Peyer's patch (tissue), 4 donors: ENCODE data around the gene PSD2.

Experiments used
- CTCF ChIP-seq, 6 experiments: fragments of 450-650 bp in 4 of 6; fragments of 200-600 bp in 2 of 6; sonication (generic) in 1 of 6; IDR thresholded peaks; one replicate each; pipeline ENCODE4 v1.5.1; 2017 to 2019; ENCODE audit warnings: antibody characterized with exemption in 6 of 6, mild to moderate bottlenecking in 3 of 6, moderate library complexity in 1 of 6
- POLR2A ChIP-seq, 2 donors: fragments of 450-650 bp; IDR thresholded peaks; one replicate each; pipeline ENCODE4 v1.5.1; 2017; ENCODE audit warnings: antibody characterized with exemption in 2 of 2, mild to moderate bottlenecking in 2 of 2, moderate library complexity in 2 of 2

DNA sequence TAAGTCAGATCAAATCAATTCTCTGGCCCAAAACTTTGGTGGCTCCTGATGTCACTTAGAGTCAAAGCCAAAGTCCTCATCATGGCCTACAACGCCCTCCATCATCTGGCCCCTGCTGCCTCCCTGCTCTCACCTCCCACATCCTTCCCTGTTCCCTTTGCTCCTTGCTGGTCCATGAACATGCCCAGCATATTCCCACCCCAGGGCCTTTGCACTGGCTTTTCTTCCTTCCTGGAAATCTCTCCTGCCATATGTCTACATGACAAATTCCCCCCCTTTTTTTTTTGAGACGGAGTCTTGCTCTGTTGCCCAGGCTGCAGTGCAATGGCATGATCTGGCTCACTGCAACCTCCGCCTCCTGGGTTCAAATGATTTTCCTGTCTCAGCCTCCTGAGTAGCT, 11.1 kb upstream of the PSD2 start:
- TF ChIP-seq CTCF (IDR thresholded peaks at IDR 0.05): no peak
- TF ChIP-seq POLR2A (IDR thresholded peaks at IDR 0.05): no peak
